ENCODE results near the gene EML6.

The EML6 gene

GRCh38 chr2:54810246-54810645 is 86.8 kb downstream of the EML6 start:
- Histone ChIP-seq H3K9ac (ENCODE audit: low read length) (no peak overlapping the region), H3K27me3 (ENCODE audit: control insufficient read depth, insufficient read depth, low read length) (no peaks in the 10 kb centered on the region), H3K4me1 (ENCODE audit: control insufficient read depth, low read depth, low read length) (no peaks in the 10 kb centered on the region), H3K27ac (ENCODE audit: low read length) (no peak overlapping the region), H3K36me3 (ENCODE audit: control insufficient read depth, low read depth, low read length) (no peaks in the 10 kb centered on the region), H3K9me3 (ENCODE audit: control insufficient read depth, low read depth, low read length) (no peaks in the 10 kb centered on the region), H3K4me3 (ENCODE audit: low read length) (no peak overlapping the region)

- Histone ChIP-seq H3K9me3 (ENCODE audit: control insufficient read depth, low read depth, low read length) (no peaks in the 10 kb centered on the region), H3K36me3 (ENCODE audit: control insufficient read depth, low read depth, low read length) (no peaks in the 10 kb centered on the region), H3K4me1 (ENCODE audit: control insufficient read depth, low read depth, low read length) (no peaks in the 10 kb centered on the region), H3K4me3 (ENCODE audit: low read length) (no peak overlapping the region), H3K27me3 (ENCODE audit: control insufficient read depth, insufficient read depth, low read length) (no peaks in the 10 kb centered on the region), H3K9ac (ENCODE audit: low read length) (no peak overlapping the region), H3K27ac (ENCODE audit: low read length) (no peak overlapping the region)
Measured at GRCh38 chr2:54813584-54813983, 90.1 kb downstream of the EML6 start.

GRCh38 chr2:54814389-54815147 is 91.1 kb downstream of the EML6 start:
- no peak overlapping the region for H3K4me3 ChIP-seq (ENCODE audit: low read length)
- H3K27me3 ChIP-seq (ENCODE audit: control insufficient read depth, insufficient read depth, low read length) = no peaks in the 10 kb centered on the region
- no peak overlapping the region for H3K27ac ChIP-seq (ENCODE audit: low read length)
- no peak overlapping the region for H3K9ac ChIP-seq (ENCODE audit: low read length)
- no peaks in the 10 kb centered on the region for H3K9me3 ChIP-seq (ENCODE audit: control insufficient read depth, low read depth, low read length)
- H3K36me3 ChIP-seq (ENCODE audit: control insufficient read depth, low read depth, low read length) = no peaks in the 10 kb centered on the region
- no peaks in the 10 kb centered on the region for H3K4me1 ChIP-seq (ENCODE audit: control insufficient read depth, low read depth, low read length)

GRCh38 chr2:54815148-54815539 is 91.7 kb downstream of the EML6 start:
- Histone ChIP-seq H3K9ac (ENCODE audit: low read length) (no peak overlapping the region), H3K9me3 (ENCODE audit: control insufficient read depth, low read depth, low read length) (no peaks in the 10 kb centered on the region), H3K4me3 (ENCODE audit: low read length) (no peak overlapping the region), H3K36me3 (ENCODE audit: control insufficient read depth, low read depth, low read length) (no peaks in the 10 kb centered on the region), H3K27me3 (ENCODE audit: control insufficient read depth, insufficient read depth, low read length) (no peaks in the 10 kb centered on the region), H3K4me1 (ENCODE audit: control insufficient read depth, low read depth, low read length) (no peaks in the 10 kb centered on the region), H3K27ac (ENCODE audit: low read length) (no peak overlapping the region)

- no peak overlapping the region for H3K27ac ChIP-seq (ENCODE audit: low read length)
- H3K4me1 ChIP-seq (ENCODE audit: control insufficient read depth, low read depth, low read length) = peaks cover 4% of the 10 kb centered on the region
- H3K9me3 ChIP-seq (ENCODE audit: control insufficient read depth, low read depth, low read length) = no peaks in the 10 kb centered on the region
- H3K9ac ChIP-seq (ENCODE audit: low read length) = no peak overlapping the region
- H3K4me3 ChIP-seq (ENCODE audit: low read length) = no peak overlapping the region
- no peaks in the 10 kb centered on the region for H3K27me3 ChIP-seq (ENCODE audit: control insufficient read depth, insufficient read depth, low read length)
- no peaks in the 10 kb centered on the region for H3K36me3 ChIP-seq (ENCODE audit: control insufficient read depth, low read depth, low read length)
Measured at GRCh38 chr2:54818226-54818625, 94.8 kb downstream of the EML6 start.

GRCh38 chr2:54820558-54820957 is 97.1 kb downstream of the EML6 start:
- Histone ChIP-seq H3K27ac (ENCODE audit: low read length) (no peak overlapping the region), H3K9me3 (ENCODE audit: control insufficient read depth, low read depth, low read length) (no peaks in the 10 kb centered on the region), H3K9ac (ENCODE audit: low read length) (no peak overlapping the region), H3K4me3 (ENCODE audit: low read length) (no peak overlapping the region), H3K27me3 (ENCODE audit: control insufficient read depth, insufficient read depth, low read length) (no peaks in the 10 kb centered on the region), H3K4me1 (ENCODE audit: control insufficient read depth, low read depth, low read length) (peaks cover 4% of the 10 kb centered on the region), H3K36me3 (ENCODE audit: control insufficient read depth, low read depth, low read length) (no peaks in the 10 kb centered on the region)

GRCh38 chr2:54824567-54824966 is 101.1 kb downstream of the EML6 start:
- no peak overlapping the region for H3K4me3 ChIP-seq (ENCODE audit: low read length)
- H3K9ac ChIP-seq (ENCODE audit: low read length) = no peak overlapping the region
- no peaks in the 10 kb centered on the region for H3K9me3 ChIP-seq (ENCODE audit: control insufficient read depth, low read depth, low read length)
- H3K27ac ChIP-seq (ENCODE audit: low read length) = no peak overlapping the region
- no peaks in the 10 kb centered on the region for H3K27me3 ChIP-seq (ENCODE audit: control insufficient read depth, insufficient read depth, low read length)
- peaks cover 4% of the 10 kb centered on the region for H3K4me1 ChIP-seq (ENCODE audit: control insufficient read depth, low read depth, low read length)
- no peaks in the 10 kb centered on the region for H3K36me3 ChIP-seq (ENCODE audit: control insufficient read depth, low read depth, low read length)

GRCh38 chr2:54830546-54830945 is 107.1 kb downstream of the EML6 start:
- H3K36me3 ChIP-seq (ENCODE audit: control insufficient read depth, low read depth, low read length) = no peaks in the 10 kb centered on the region
- no peak overlapping the region for H3K4me3 ChIP-seq (ENCODE audit: low read length)

GRCh38 chr2:54831480-54831879 is 108.0 kb downstream of the EML6 start:
- no peak overlapping the region for H3K9ac ChIP-seq (ENCODE audit: low read length)
- H3K4me1 ChIP-seq (ENCODE audit: control insufficient read depth, low read depth, low read length) = no peaks in the 10 kb centered on the region
- H3K4me3 ChIP-seq (ENCODE audit: low read length) = no peak overlapping the region
- H3K9me3 ChIP-seq (ENCODE audit: control insufficient read depth, low read depth, low read length) = no peaks in the 10 kb centered on the region
- H3K27me3 ChIP-seq (ENCODE audit: control insufficient read depth, insufficient read depth, low read length) = no peaks in the 10 kb centered on the region
- no peak overlapping the region for H3K27ac ChIP-seq (ENCODE audit: low read length)
- H3K36me3 ChIP-seq (ENCODE audit: control insufficient read depth, low read depth, low read length) = no peaks in the 10 kb centered on the region

More at GRCh38 chr2:54830546-54830945, 107.1 kb downstream of the EML6 start:
- Histone ChIP-seq H3K27me3 (ENCODE audit: control insufficient read depth, insufficient read depth, low read length) (no peaks in the 10 kb centered on the region), H3K27ac (ENCODE audit: low read length) (no peak overlapping the region), H3K9ac (ENCODE audit: low read length) (no peak overlapping the region), H3K4me1 (ENCODE audit: control insufficient read depth, low read depth, low read length) (no peaks in the 10 kb centered on the region), H3K9me3 (ENCODE audit: control insufficient read depth, low read depth, low read length) (no peaks in the 10 kb centered on the region)

GRCh38 chr2:54834721-54835120 is 111.3 kb downstream of the EML6 start:
- Histone ChIP-seq H3K9ac (ENCODE audit: low read length) (no peak overlapping the region), H3K9me3 (ENCODE audit: control insufficient read depth, low read depth, low read length) (no peaks in the 10 kb centered on the region), H3K4me3 (ENCODE audit: low read length) (no peak overlapping the region), H3K27ac (ENCODE audit: low read length) (no peak overlapping the region), H3K27me3 (ENCODE audit: control insufficient read depth, insufficient read depth, low read length) (no peaks in the 10 kb centered on the region), H3K36me3 (ENCODE audit: control insufficient read depth, low read depth, low read length) (no peaks in the 10 kb centered on the region), H3K4me1 (ENCODE audit: control insufficient read depth, low read depth, low read length) (no peaks in the 10 kb centered on the region)

GRCh38 chr2:54836477-54836876 is 113.0 kb downstream of the EML6 start:
- H3K4me3 ChIP-seq (ENCODE audit: low read length) = no peak overlapping the region
- H3K27me3 ChIP-seq (ENCODE audit: control insufficient read depth, insufficient read depth, low read length) = no peaks in the 10 kb centered on the region
- no peaks in the 10 kb centered on the region for H3K4me1 ChIP-seq (ENCODE audit: control insufficient read depth, low read depth, low read length)
- H3K27ac ChIP-seq (ENCODE audit: low read length) = no peak overlapping the region
- no peaks in the 10 kb centered on the region for H3K36me3 ChIP-seq (ENCODE audit: control insufficient read depth, low read depth, low read length)
- H3K9ac ChIP-seq (ENCODE audit: low read length) = no peak overlapping the region
- H3K9me3 ChIP-seq (ENCODE audit: control insufficient read depth, low read depth, low read length) = no peaks in the 10 kb centered on the region

- Histone ChIP-seq H3K4me1 (ENCODE audit: control insufficient read depth, low read depth, low read length) (no peaks in the 10 kb centered on the region), H3K9me3 (ENCODE audit: control insufficient read depth, low read depth, low read length) (no peaks in the 10 kb centered on the region), H3K4me3 (ENCODE audit: low read length) (no peak overlapping the region), H3K36me3 (ENCODE audit: control insufficient read depth, low read depth, low read length) (no peaks in the 10 kb centered on the region), H3K9ac (ENCODE audit: low read length) (no peak overlapping the region), H3K27ac (ENCODE audit: low read length) (no peak overlapping the region), H3K27me3 (ENCODE audit: control insufficient read depth, insufficient read depth, low read length) (no peaks in the 10 kb centered on the region)
Measured at GRCh38 chr2:54838585-54839035, 115.1 kb downstream of the EML6 start.

Data from iPS-18a (cell line).